GM21737 (cell line): ENCODE data around the gene LSM4.

Experiments used
- ATAC-seq: cut with Tn5 transposase; IDR thresholded peaks from one replicate; pipeline ENCODE4 v1.9.1; 2021; ENCODE audit warnings: mild to moderate bottlenecking, moderate library complexity; ENCODE audit not compliant: unreplicated experiment

LSM4 gene

DNA sequence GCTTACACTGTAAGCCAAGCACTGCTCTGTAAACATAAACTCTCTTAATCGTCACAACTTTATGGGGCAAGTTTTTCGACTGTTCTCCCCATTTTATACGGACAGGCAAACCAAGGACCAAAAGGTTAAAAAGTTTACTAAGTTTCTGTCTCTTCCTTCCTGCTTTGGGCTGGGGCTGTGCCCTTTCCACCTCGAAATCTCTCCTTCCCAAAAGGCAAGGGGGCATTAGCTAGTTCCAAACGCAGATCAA, 43.7 kb downstream of the LSM4 start:
- no peak for ATAC-seq

DNA sequence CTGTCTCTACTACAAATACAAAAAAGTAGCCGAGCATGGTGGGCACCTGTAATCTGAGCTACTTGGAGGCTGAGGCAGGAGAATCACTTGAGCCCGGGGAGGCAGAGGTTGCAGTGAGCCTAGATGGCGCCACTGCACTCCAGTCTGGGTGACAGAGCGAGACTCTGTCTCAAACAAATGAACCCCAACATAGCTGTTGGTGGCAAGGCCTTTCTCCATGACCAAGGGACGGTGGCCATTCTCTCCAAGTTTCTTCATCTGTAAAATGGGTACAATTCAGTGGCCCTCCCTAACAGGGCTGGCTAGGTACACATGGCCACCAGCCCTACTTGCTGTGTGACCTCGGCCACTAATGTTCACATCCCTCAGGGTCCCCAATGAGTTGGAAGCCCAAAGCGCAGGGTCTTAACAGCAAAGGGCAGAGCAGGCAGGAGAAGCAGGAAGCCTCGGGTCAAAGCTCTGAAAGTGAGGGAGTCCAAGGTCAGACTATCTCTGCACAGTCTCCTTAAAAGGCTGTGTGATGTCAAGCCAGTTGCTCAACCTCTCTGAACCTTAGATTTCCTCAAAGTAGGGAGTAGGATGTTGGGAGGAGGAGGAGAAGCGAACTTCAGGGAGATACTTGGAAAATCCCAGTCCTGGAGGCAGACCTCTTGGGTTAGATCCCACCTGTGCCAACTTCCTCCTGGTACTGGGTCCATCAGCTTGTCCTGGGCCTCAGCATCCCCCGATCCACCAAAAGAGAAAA, 44.2 kb downstream of the LSM4 start:
- ATAC-seq = no peak

DNA sequence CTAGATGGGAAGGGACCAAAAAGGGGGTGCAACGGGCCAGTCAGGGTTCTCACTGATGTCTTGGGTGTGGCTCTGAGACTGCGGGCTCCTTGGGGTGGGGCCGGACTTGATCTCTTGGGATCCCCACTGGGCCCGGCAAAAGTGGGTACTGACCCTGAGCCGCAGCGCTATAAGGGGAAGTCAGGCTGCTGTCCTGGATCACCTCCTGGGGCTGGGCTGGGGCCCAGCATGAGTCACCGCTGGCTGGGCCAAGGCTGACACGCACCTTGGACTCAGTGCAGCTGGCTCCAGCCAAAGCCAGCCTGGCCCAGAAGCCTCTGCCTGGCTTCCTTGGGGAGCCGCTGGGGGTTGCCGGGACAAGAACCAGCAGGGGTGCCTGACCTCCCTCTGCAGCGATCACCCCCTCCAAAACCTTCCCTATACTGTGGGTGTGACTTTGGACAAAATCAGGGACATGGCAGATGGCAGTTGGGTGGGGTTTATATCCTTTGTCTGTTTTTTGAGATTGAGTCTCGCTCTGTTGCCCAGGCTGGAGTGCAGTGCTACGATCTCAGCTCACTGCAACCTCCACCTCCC, 48.0 kb downstream of the LSM4 start:
- ATAC-seq = no peak

DNA sequence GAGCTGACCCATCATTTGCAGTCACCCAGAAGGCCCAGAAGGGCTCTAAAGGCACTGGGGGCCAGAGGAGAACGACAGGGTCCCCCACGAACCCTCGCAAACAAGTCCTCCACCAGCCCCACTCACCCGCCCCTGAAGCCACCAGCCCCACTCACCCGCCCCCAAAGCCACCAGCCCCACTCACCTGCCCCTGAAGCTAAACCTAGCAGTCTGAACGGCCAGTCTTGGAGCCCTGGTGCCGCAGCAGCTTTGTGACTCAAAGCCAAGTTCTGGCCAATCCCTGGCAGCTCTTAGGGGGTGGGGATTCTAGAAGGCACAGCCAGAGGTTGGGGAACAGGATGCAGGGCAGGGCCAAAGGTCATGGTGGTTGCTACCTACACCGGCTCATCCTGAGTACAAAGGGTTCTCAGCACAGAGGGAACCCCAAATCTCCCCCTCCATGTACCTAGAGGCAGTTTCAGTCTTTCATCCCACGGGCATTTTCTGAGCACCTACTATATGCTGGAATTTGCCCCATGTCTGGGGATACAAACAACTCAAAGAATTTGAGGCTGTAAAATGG, 48.6 kb downstream of the LSM4 start, which contains the start of gene IQCN:
TSS of gene IQCN (minus strand) at position 234 of the 562 bp plus-strand sequence. CDS start 4,974 bp downstream, outside the sequence.
- no peak for ATAC-seq

DNA sequence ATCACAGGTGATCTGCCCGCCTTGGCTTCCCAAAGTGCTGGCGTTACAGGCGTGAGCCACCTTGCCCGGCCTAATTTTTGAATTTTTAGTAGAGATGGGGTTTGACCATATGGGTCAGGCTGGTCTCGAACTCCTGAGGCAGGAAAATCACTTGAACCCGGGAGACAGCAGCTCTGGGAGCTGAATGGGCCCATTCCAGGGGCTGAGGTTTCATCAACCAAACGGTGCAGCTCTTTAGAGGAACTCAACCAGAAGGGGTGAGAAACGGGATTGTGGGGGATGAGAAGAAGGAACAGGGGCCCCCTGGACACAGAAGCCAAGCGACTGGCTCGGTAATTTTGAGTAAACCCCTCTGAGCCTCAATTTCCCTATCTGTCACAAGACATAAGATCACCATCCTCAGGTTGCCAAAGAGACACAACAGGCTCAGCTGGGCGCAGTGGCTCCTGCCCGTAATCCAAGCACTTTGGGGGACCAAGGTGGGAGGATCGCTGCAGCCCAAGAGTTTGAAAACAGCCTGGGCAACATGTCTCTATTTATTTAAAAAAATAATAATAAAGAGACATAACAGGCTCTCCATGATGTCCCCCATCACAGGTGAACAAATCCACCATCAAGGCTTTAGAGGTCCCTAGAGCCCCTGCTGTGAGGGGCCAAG, 49.2 kb downstream of the LSM4 start:
- ATAC-seq = no peak

DNA sequence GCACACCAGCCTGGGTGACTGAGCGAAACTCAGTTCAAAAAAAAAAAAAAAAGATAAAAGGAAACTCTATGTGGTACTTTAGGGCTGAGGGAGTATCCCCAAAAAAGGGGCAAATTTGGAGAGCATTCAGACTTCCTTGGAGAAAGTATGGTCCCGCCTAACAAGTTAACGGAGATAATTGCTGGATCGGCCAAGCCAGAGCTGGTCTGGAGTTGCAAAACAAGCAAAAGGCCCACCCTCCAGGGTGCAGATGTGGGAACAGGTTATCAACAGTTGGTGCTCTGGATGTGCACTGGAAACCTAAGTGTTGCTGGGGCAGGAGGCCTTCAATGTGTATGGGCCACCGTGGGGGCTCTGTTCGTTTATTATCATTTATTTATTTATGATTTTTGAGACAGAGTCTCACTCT, 51.4 kb downstream of the LSM4 start:
- ATAC-seq = no peak

DNA sequence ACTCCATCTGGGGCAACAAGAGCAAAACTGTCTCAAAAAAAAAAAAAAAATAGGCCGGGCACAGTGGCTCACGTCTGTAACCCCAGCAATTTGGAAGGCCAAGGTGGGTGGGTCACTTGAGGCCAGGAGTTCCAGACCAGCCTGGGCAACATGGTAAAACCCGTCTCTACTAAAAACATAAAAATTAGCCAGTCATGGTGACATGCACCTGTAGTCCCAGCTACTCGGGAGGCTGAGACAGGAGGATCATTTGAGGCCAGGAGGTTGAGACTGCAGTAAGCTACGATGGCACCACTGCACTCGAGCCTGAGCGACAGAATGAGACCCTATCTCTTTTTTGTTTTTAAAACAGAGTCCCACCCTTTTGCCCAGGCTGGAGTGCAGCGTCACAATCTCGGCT, 52.5 kb downstream of the LSM4 start:
- ATAC-seq = no peak

DNA sequence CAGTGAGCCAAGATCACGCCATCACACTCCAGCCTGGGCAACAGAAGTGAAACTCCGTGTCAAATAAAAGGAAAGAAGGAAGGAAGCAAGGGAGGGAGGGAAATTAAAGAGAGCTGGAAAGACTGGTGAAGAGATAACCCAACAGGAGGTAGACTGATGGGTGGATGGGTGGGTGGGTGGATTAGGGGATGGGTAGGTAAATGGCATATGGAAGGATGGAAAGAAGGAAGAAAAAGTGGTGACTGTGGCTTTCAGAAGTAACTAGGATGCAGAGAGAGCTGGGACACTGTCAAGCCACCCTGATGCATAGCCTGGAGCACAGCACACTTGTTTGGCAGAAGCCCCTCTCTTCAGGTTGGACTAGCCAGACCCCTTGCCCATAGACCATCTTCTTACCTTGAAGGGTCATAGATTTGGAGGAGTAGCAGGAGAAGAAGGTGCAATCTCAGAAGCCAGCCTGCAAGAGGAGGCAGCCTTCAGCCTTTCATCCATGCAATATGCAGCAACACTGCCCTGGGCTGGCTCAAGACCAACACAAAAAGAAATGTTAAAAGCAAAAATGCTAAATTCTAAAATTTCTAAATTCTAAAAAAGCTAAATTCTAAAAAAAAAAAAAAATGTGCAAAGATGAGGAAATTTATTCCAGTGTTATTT, 53.7 kb downstream of the LSM4 start:
- ATAC-seq = no peak

DNA sequence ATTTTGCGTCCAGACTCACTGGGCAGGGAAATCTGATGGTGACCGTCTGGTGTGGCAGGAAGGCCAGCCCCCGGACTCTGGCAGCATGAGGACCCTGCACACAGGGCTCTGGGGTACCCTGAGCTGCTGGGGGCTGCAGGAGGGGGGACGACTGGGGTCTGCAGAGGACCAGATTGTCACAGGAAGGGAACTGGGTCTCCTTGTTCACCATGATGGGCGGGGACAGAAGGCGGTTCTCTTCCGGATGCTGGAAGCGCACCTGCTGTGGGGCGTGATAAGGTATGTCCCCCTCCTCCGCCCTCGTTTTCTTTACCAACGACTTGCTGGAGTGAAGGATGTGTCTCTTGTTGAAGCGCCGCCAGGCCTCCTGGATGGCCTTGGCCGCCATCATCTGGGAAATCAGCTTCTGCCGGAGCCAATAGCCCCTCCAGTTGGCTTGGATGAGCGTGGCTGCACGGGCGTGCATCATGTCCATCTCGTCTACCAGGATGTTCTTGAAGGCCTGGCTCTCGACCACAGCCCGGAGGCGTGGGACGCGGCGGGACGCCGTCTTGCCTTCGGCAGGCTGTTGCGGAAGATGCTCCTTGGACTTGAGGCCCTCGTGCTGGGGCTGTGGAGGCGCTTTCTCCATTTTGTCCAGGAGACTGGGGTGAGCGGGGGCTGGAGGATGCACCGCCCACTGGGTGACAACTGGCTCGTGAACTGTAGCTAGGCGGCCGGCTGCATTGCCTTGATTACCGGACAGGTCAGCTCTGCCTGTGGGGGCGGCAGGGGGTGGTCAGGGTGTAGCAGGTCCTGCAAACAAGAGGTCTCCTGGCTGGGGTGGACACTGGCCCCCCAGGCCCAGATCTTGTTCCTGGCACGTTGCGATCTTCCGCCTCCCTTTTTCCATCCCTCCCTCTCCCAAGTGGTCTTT, 55.8 kb downstream of the LSM4 start:
- ATAC-seq = no peak

DNA sequence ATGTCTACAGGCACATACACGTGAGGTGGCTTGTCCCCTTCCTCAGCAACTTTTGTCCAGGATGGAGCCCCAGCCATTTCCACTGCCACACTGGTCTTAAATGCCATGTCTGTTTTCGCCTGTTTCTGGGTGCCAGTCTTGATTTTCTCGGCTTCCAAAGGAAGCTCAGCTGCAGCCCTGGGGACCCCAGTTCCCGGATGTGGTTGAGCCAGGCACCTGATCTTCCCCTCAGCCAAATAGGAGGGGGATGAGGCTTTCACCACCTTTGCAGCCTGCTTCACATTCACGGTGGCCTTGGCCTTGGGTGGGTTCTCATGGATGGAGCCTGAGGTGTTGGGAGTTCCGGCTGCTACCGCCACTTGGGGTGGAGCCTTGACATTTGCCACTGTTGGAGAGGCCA, 57.3 kb downstream of the LSM4 start:
- no peak for ATAC-seq

DNA sequence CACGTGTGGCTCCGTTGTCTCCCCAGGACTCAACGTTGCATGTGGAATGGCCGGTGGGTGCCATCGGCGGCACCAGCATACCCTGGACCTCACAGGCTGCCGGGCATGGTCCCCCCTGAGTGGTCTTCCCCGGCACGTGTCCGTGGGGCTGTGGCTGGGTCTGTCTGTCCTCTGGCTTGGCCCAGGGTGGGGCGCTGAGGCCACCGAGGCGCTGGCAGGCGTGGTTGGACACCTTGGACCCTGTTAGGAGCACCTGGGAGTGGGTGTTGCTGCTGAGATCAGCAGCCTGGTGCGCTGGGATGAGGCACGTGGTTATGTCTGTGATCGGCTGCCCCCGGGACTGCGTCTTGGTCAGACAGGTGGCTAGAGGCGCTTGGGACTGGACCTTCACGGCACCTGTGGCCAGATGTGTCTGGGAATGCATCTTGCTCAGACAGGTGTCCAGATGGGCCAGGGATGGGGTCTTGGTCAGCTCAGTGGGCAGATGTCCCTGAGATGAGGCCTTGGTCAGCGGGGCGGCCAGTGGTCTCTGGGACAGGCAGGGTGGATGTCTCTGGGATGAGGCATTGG, 57.8 kb downstream of the LSM4 start:
- ATAC-seq = no peak

DNA sequence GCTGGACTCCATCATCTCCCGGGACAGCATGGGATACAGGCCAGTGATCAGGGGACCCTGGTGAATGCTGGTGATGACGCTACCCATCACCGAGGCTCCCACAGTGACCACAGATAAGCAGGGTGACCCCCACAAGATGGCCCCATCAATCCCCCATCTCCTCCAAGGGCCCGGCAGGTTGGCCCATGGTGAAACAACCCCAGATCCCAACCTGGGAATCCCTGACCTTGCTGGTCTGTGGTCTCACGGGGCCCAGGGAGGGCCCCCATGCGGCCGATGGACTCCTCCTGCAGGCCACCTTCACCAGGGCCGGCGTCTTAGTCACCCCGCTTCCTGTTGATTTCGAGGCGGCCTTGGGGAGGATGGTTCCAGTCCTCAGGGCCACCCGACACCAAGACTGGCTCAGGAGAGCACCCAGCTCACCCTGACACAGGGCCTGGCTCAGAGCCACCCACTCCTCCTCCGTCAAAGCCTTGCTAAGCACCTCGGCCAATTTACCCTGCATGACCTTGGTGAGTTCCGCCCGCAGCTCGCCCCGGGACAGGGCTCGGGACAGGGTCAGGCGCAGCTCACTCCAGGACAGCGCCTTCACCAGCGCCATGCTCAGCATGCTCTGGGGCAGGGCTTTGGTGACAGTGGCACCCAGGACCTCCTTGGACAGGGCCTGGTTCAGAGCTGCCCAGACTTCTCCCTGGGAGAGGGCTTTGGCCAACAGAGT, 58.6 kb downstream of the LSM4 start:
- ATAC-seq = no peak

DNA sequence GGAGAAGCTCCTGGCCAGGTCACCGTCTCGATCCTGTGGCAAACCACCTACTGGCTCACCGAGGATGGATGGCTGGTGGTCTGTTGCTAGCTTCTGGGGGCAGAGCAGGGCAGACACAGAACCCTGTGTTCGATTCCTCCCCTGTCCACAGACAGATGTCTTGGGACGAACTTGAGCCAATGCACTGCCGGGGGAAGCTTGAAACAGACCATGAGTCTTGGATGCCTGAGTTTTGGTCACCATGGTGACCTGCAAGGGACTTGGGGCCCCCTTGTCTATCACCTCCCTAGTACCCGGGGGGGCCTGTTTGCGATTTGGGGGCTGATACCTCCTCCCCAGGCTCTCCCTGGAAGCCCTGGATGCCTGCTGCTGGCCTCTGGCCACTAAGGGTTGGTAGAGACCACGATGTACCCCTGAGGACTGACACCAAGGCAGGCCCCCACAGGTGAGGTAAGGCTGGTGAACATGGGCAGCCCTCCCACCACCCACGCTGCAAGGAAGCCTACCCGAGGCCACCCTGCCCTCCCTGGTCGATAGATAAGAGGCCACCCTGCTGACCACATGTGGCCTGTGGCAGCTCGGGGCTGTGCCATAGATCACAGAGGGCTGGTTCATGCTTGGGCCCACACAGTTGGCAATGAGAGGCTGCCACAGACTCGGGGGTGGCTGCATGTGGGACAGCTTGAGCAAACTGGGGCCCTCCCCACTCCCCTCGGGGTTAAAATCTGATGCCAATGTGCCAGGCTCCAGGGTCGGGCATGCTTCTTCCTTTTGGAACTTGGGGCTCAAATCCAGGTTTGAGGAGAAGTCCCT, 59.3 kb downstream of the LSM4 start:
- no peak for ATAC-seq

DNA sequence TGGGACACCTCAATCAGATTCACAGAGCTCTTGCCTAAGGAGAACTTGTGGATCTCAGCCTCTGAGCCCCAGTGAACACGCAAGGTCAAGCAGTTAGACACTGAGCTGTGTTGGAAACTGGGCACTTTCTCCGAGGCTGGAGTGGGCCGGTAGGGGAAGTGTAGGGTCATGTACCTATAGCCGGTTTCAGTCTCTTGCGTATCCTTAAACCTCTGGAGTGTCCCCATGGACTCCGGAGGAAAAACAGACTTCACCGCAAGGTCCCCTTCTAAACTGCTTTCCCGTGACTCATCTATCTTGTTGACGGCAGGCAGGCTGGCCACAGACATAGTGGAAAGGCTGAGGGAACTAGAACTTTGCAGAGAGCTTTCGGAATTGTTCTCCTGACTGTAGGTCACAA, 60.0 kb downstream of the LSM4 start:
- ATAC-seq = no peak

DNA sequence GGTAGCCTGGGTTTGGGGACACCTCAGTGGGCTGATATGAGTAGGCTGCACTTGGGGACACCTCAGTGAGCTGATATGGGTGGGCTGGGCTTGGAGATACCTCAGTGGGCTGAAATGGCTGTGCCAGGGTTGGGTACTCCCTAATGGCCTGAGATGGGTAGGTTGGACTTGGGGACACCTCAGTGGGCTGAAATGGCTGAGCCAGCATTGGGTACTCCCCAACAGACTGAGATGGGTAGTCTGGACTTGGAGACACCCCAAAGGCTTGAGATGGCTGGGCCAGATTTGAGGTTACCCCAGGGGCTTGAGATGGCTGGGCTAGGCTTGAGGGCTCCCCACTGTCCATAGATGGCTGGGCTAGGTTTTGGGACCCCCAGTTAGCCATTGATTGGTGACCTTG, 60.7 kb downstream of the LSM4 start:
- ATAC-seq = no peak

DNA sequence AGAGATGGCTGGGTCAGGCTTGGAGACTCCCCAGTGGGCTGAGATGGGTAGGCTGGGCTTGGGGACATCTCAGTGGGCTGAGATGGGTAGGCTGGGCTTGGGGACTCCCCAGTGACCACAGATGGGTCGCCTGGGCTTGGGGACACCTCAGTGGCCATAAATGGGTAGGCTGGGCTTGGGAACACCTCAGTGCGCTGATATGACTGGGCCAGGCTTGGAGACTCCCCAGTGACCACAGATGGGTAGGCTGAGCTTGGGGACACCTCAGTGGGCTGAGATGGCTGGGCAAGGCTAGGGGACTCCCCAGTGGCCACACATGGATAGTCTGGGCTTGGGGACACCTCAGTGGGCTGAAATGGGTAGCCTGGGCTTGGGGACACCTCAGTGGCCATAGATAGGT, 61.4 kb downstream of the LSM4 start:
- no peak for ATAC-seq

DNA sequence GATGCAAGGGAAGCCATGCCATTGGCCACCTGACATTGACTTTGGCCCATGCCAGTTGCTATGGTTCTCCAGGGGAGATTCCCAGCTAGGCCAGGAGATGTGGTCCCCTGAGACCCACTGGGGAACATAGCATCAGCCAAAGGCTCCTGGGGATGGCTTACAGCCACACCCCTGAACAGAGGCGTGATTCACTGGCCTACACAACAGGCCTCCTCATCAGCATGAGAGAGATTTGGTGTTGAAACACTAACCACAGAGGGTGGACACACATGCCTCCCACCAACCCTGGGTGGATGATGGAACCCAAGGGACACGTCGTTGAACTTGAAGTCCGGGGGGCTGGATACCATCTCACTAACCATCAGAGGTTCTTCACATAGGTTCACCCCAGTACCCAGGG, 63.0 kb downstream of the LSM4 start:
- ATAC-seq = no peak

DNA sequence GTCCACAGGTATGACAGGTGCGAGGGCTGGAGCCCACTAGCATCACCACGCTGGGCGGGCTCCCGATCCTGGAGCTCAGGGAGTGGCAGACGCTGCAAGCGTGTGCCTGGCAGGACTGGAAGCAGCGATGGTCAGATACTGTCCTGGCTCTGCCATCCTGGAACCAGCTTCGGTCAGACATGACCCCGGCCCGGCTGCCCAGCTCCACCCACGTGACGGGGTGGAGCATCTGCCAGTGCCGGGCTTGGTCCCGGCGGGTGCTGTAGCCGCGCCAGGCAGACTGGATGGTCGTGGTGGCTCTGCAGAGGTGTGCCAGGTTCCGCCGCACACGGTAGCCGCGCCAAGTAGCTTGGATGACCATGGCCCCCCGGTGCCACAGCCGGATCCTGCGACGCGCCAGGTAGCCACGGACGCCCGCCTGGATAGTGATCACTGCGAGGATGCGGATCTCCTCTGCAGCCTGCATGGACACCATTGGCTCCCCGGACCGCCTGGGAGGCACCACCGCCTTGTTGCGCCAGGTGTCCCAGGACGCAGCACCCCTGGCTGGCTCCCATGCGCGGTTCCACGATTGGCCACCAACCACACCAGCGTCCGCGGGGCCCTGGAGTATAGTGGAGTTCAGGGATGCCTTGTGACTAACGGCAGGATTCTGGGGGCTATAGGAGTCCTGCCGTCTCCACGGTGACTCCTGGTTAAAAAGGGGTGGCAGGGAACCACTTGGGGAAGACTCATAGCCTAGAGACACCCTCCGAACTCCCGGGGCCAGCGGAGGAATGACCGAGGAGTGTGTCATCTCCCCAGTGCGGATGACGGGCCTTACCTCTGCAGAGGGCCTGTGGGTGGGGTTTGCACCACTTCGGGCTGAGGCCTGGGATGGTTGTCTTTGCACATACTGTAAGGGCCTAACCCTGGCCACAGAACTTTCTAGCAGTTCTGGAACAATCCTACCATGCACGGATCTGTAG, 65.1 kb downstream of the LSM4 start:
- ATAC-seq = no peak
